Esophagus muscularis mucosa (tissue), 4 donors: Measurements from ENCODE around the gene ASXL1. TPM values are rescaled to one million over a fixed set of nuclear protein-coding genes. Genes with fewer than 3 reads are reported as not detected.

ENCODE experiments used
- DNase-seq: peaks from one replicate; pipeline ENCODE4 v3.0.0-alpha.2; 2017; ENCODE audit errors: extremely low spot score
- H3K27ac ChIP-seq, 4 donors: fragments of 200-600 bp; sonication (generic); replicated peaks in 1 of 4; 1 replicate in 3 of 4; 2 replicates in 1 of 4; pipeline ENCODE4 v1.5.1; 2016 to 2019; ENCODE audit warnings: mild to moderate bottlenecking in 1 of 4
- H3K27me3 ChIP-seq, 4 donors: fragments of 200-600 bp; sonication (generic); one replicate each; pipeline versions ENCODE4 v1.5.1 to v1.6.0; 2016 to 2019
- H3K36me3 ChIP-seq, 4 donors: fragments of 200-600 bp; sonication (generic); one replicate each; pipeline ENCODE4 v1.5.1; 2016 to 2019
- H3K4me1 ChIP-seq, 4 donors: fragments of 200-600 bp; sonication (generic); one replicate each; pipeline ENCODE4 v1.5.1; 2016 to 2019
- H3K4me3 ChIP-seq, 4 donors: fragments of 200-600 bp; sonication (generic); 1 replicate in 2 of 4; 2 replicates in 2 of 4; pipeline ENCODE4 v1.5.1; 2016 to 2019; ENCODE audit warnings: mild to moderate bottlenecking in 4 of 4, moderate library complexity in 1 of 4
- H3K9me3 ChIP-seq, 4 donors: fragments of 200-600 bp; sonication (generic); 1 replicate in 3 of 4; 2 replicates in 1 of 4; pipeline ENCODE4 v1.5.1; 2016 to 2019
- CTCF ChIP-seq, 3 experiments: fragments of 200-600 bp in 2 of 3; fragments of 450-650 bp in 1 of 3; sonication (generic) in 2 of 3; IDR thresholded peaks; one replicate each; pipeline ENCODE4 v1.5.1; 2017 to 2019; ENCODE audit warnings: antibody characterized with exemption in 3 of 3, mild to moderate bottlenecking in 2 of 3, moderate library complexity in 1 of 3
- EP300 ChIP-seq: sonication (generic); formaldehyde crosslinking; IDR thresholded peaks from one replicate; pipeline ENCODE4 v1.6.1; 2017; ENCODE audit warnings: antibody characterized with exemption
- POLR2A ChIP-seq: fragments of 450-650 bp; IDR thresholded peaks from one replicate; pipeline ENCODE4 v1.6.1; 2017; ENCODE audit warnings: antibody characterized with exemption, moderate library complexity, mild to moderate bottlenecking, low read depth
- POLR2AphosphoS5 ChIP-seq, 2 donors: sonication (generic); formaldehyde crosslinking; IDR thresholded peaks; one replicate each; pipeline ENCODE4 v1.6.1; 2017; ENCODE audit warnings: antibody characterized with exemption in 2 of 2
- WGBS: methylation state at CpG from one replicate; pipeline ENCODE4 v1.1.5; 2018; 5-methylcytosine and 5-hydroxymethylcytosine counted together
- intact Hi-C: fragments of 100-400 bp; cut with DNase I; formaldehyde crosslinking; loops from one replicate; pipeline ENCODE4 v1.15.1; 2023
- total RNA-seq, 4 donors: library from RNA; depleted of rRNA; stranded (reverse); fragments of >200 nt; gene quantifications; one replicate each; pipeline versions ENCODE4 v1.1.0 to v1.2.1, GENCODE V29; 2016

The ASXL1 gene
- total RNA-seq, 4 donors from 2014 or later, result 56.5 to 66.7 (median 61.8) TPM

GRCh38 chr20:32411955-32412706 lies 54.0 kb downstream of the ASXL1 start:
- WGBS, result 80% methylated on average over 2 of the region's 2 CpGs
- H3K27ac ChIP-seq, result no peak overlapping the region
- TF ChIP-seq CTCF (IDR thresholded peaks at IDR 0.05) (no peak), POLR2AphosphoS5 (IDR thresholded peaks at IDR 0.05) (no peak), POLR2A (no peak), EP300 (no peak)
- H3K4me3 ChIP-seq, result no peak overlapping the region
- H3K27me3 ChIP-seq, result no peaks in the 10 kb centered on the region
- H3K4me1 ChIP-seq, result peaks cover 0 to 20% (median 15%) of the 10 kb centered on the region in 4 donors
- no peaks in the 10 kb centered on the region for H3K9me3 ChIP-seq
- no peak for DNase-seq
- H3K36me3 ChIP-seq, result peaks cover 0 to 10% (median 0%) of the 10 kb centered on the region in 4 donors
- intact Hi-C loops, result no loop called here

- Histone ChIP-seq H3K36me3 (no peaks in the 10 kb centered on the region), H3K4me3 (no peak overlapping the region), H3K9me3 (no peaks in the 10 kb centered on the region), H3K27me3 (no peaks in the 10 kb centered on the region), H3K27ac (no peak overlapping the region), H3K4me1 (peaks cover 0 to 27% (median 22%) of the 10 kb centered on the region in 4 donors)
- 58% methylated on average over 2 of the region's 2 CpGs for WGBS
- TF ChIP-seq POLR2AphosphoS5 (IDR thresholded peaks at IDR 0.05) (no peak), POLR2A (no peak)
- DNase-seq, result no peak
- intact Hi-C loops, result no loop called here
These were observed 57.4 kb downstream of the ASXL1 start for GRCh38 chr20:32415494-32415893.

- intact Hi-C loops, result no loop called here
- no peak for DNase-seq
- Histone ChIP-seq H3K27me3 (no peaks in the 10 kb centered on the region), H3K36me3 (no peaks in the 10 kb centered on the region), H3K9me3 (no peaks in the 10 kb centered on the region), H3K27ac (no peak overlapping the region), H3K4me3 (no peak overlapping the region), H3K4me1 (peaks cover 0 to 34% (median 30%) of the 10 kb centered on the region in 4 donors)
- 77% methylated on average over 2 of the region's 2 CpGs for WGBS
- no peak for TF ChIP-seq EP300
- TF ChIP-seq POLR2A, result no peak
- no peak for TF ChIP-seq CTCF (IDR thresholded peaks at IDR 0.05)
- TF ChIP-seq POLR2AphosphoS5 (IDR thresholded peaks at IDR 0.05), result no peak
These were observed 58.1 kb downstream of the ASXL1 start for GRCh38 chr20:32416206-32416605.

GRCh38 chr20:32418376-32418775 lies 60.2 kb downstream of the ASXL1 start:
- WGBS, result 93% methylated on average over 2 of the region's 2 CpGs

More at GRCh38 chr20:32418376-32418775, 60.2 kb downstream of the ASXL1 start:
- no peak overlapping the region for H3K4me3 ChIP-seq
- H3K9me3 ChIP-seq, result no peaks in the 10 kb centered on the region
- no peak overlapping the region for H3K27ac ChIP-seq
- H3K4me1 ChIP-seq, result peaks cover 0 to 37% (median 36%) of the 10 kb centered on the region in 4 donors
- intact Hi-C loops, result no loop called here
- no peaks in the 10 kb centered on the region for H3K36me3 ChIP-seq
- no peaks in the 10 kb centered on the region for H3K27me3 ChIP-seq
- TF ChIP-seq EP300 (no peak), POLR2AphosphoS5 (IDR thresholded peaks at IDR 0.05) (no peak), POLR2A (no peak), CTCF (IDR thresholded peaks at IDR 0.05) (no peak)
- DNase-seq, result no peak
